ENCODE measurements around the gene PIK3CD.

- TF ChIP-seq CTCF (IDR thresholded peaks at IDR 0.05) = no peak
- TF ChIP-seq POLR2A (IDR thresholded peaks at IDR 0.05) = no peak
These were observed 25.4 kb downstream of the PIK3CD start for GRCh38 chr1:9676815-9677393.
